H1 (cell line): ENCODE data around the gene GATA5. TPM values are rescaled to one million over a fixed set of nuclear protein-coding genes. Genes with fewer than 3 reads are reported as not detected.
A peak's percentile ranks its signal among the peaks of the same experiment; 100 is the strongest.

Experiments used
- CTCF ChIA-PET: fragments of 300-600 bp; sonication (Branson Sonifier 250); formaldehyde crosslinking; loops from one replicate; lab custom pipeline; 2021; ENCODE audit not compliant: partially characterized antibody; lab: Charles Lee
- POLR2A ChIA-PET: fragments of 300-600 bp; sonication (Branson Sonifier 250); formaldehyde crosslinking; loops from one replicate; lab custom pipeline; 2021; ENCODE audit warnings: inconsistent platforms; ENCODE audit not compliant: partially characterized antibody; lab: Charles Lee
- DNase-seq, 2 experiments: peaks; one replicate each; pipeline versions ENCODE4 v3.0.0 to v3.0.0-alpha.2; 2010 to 2022; ENCODE audit warnings: low spot score in 2 of 2, low read depth in 1 of 2, mixed read lengths in 1 of 2
- FAIRE-seq: peaks from 2 replicates; lab custom pipeline; 2011; peaks lifted over from hg19 to GRCh38; lab: Jason Lieb, UNC
- H2AFZ ChIP-seq: 2 replicates; pipeline ENCODE4 v1.8.1; 2012; ENCODE audit warnings: low read length, inconsistent platforms
- H2AK5ac ChIP-seq: 2 replicates; pipeline ENCODE4 v1.6.1; 2013; ENCODE audit warnings: low read depth, low read length
- H2BK120ac ChIP-seq: replicated peaks from 2 replicates; pipeline ENCODE3; 2013; ENCODE audit warnings: low read depth, low read length, inconsistent platforms
- H2BK12ac ChIP-seq: 2 replicates; pipeline ENCODE4 v1.6.1; 2013; ENCODE audit warnings: low read depth, low read length
- H2BK15ac ChIP-seq: 2 replicates; pipeline ENCODE4 v1.6.1; 2013; ENCODE audit warnings: low read length
- H2BK20ac ChIP-seq: 2 replicates; pipeline ENCODE4 v1.6.1; 2013; ENCODE audit warnings: low read length
- H2BK5ac ChIP-seq: 2 replicates; pipeline ENCODE4 v1.6.1; 2013; ENCODE audit warnings: low read depth, low read length
- H3K14ac ChIP-seq: 2 replicates; pipeline ENCODE4 v1.6.1; 2013; ENCODE audit warnings: inconsistent platforms; ENCODE audit not compliant: insufficient read length
- H3K18ac ChIP-seq: 2 replicates; pipeline ENCODE4 v1.6.1; 2013; ENCODE audit warnings: low read length; ENCODE audit errors: extremely low read depth
- H3K23ac ChIP-seq: 2 replicates; pipeline ENCODE4 v1.6.1; 2013; ENCODE audit warnings: inconsistent platforms; ENCODE audit not compliant: insufficient read length
- H3K23me2 ChIP-seq: 2 replicates; pipeline ENCODE4 v1.6.1; 2013; ENCODE audit warnings: low read depth, low read length
- H3K27ac ChIP-seq: 2 replicates; pipeline ENCODE4 v1.6.1; 2011; ENCODE audit warnings: low read depth, low read length, inconsistent platforms
- H3K27me3 ChIP-seq, 4 experiments: replicated peaks in 1 of 4; 1 replicate in 1 of 4; 2 replicates in 3 of 4; pipeline versions ENCODE4 v1.6.1 to v1.8.1; 2011 to 2013; ENCODE audit warnings: low read length in 3 of 4, mild to moderate bottlenecking in 3 of 4, inconsistent platforms in 2 of 4, mixed read lengths in 2 of 4, moderate library complexity in 1 of 4; ENCODE audit not compliant: control insufficient read depth in 3 of 4, insufficient read depth in 3 of 4; ENCODE audit errors: extremely low read depth in 1 of 4
- H3K36me3 ChIP-seq, 4 experiments: 2 replicates each; pipeline versions ENCODE4 v1.6.1 to v1.8.1; 2011 to 2013; ENCODE audit warnings: mild to moderate bottlenecking in 4 of 4, low read length in 3 of 4, moderate library complexity in 2 of 4, control low read depth in 1 of 4, inconsistent platforms in 1 of 4; ENCODE audit not compliant: insufficient read depth in 4 of 4, control insufficient read depth in 2 of 4
- H3K4ac ChIP-seq: replicated peaks from 2 replicates; pipeline ENCODE3; 2013; ENCODE audit warnings: low read length, low read depth, mixed read lengths, inconsistent platforms; ENCODE audit not compliant: insufficient read length
- H3K4me1 ChIP-seq, 4 experiments: replicated peaks in 1 of 4; 1 replicate in 1 of 4; 2 replicates in 3 of 4; pipeline versions ENCODE4 v1.6.1 to v1.8.1; 2011 to 2013; ENCODE audit warnings: low read length in 3 of 4, inconsistent platforms in 2 of 4, mixed read lengths in 1 of 4; ENCODE audit not compliant: insufficient read depth in 4 of 4, control insufficient read depth in 3 of 4
- H3K4me2 ChIP-seq, 2 experiments: 2 replicates each; pipeline versions ENCODE4 v1.6.1 to v1.8.1; 2011 to 2013; ENCODE audit warnings: low read depth in 2 of 2, low read length in 2 of 2, control low read depth in 1 of 2, inconsistent platforms in 1 of 2, mild to moderate bottlenecking in 1 of 2; ENCODE audit not compliant: insufficient read depth in 1 of 2
- H3K4me3 ChIP-seq, 4 experiments: fragments of 200-600, 300-600 bp in 1 of 4; sonication (generic), shearing (Covaris generic), sonication (Bioruptor Twin) in 1 of 4; 2 replicates each; pipeline versions ENCODE4 v1.5.1 to v1.8.1; 2011 to 2016; ENCODE audit warnings: low read length in 4 of 4, low read depth in 3 of 4, control low read depth in 2 of 4, inconsistent platforms in 2 of 4, mild to moderate bottlenecking in 2 of 4, mixed read lengths in 1 of 4, moderate library complexity in 1 of 4; ENCODE audit not compliant: insufficient read depth in 2 of 4; ENCODE audit errors: extremely low read depth in 1 of 4
- H3K56ac ChIP-seq: replicated peaks from 2 replicates; pipeline ENCODE3; 2013; ENCODE audit warnings: low read depth, mild to moderate bottlenecking, mixed read lengths, low read length, inconsistent platforms; ENCODE audit not compliant: insufficient read length
- H3K79me1 ChIP-seq: 2 replicates; pipeline ENCODE4 v1.6.1; 2013; ENCODE audit warnings: low read depth, low read length, control low read depth
- H3K79me2 ChIP-seq, 2 experiments: 2 replicates each; pipeline versions ENCODE4 v1.6.1 to v1.8.1; 2012 to 2013; ENCODE audit warnings: low read length in 2 of 2, mild to moderate bottlenecking in 2 of 2, inconsistent platforms in 1 of 2; ENCODE audit not compliant: insufficient read depth in 2 of 2, control insufficient read depth in 1 of 2
- H3K9ac ChIP-seq, 4 experiments: replicated peaks in 1 of 4; 1 replicate in 1 of 4; 2 replicates in 3 of 4; pipeline versions ENCODE4 v1.6.1 to v1.8.1; 2011 to 2013; ENCODE audit warnings: low read depth in 3 of 4, low read length in 3 of 4, control low read depth in 2 of 4, mild to moderate bottlenecking in 2 of 4, moderate library complexity in 2 of 4, inconsistent platforms in 1 of 4; ENCODE audit errors: extremely low read depth in 1 of 4
- H3K9me3 ChIP-seq, 2 experiments: 2 replicates each; pipeline versions ENCODE4 v1.6.1 to v1.8.1; 2012 to 2013; ENCODE audit warnings: mild to moderate bottlenecking in 2 of 2, moderate library complexity in 2 of 2, control low read depth in 1 of 2, inconsistent platforms in 1 of 2, low read depth in 1 of 2, low read length in 1 of 2, mixed read lengths in 1 of 2; ENCODE audit not compliant: insufficient read depth in 2 of 2
- H4K20me1 ChIP-seq, 2 experiments: replicated peaks in 1 of 2; 2 replicates each; pipeline versions ENCODE3 to v1.8.1; 2011 to 2013; ENCODE audit warnings: inconsistent platforms in 2 of 2, low read length in 2 of 2, mild to moderate bottlenecking in 1 of 2; ENCODE audit not compliant: insufficient read depth in 2 of 2, control insufficient read depth in 1 of 2
- H4K5ac ChIP-seq: 2 replicates; pipeline ENCODE4 v1.6.1; 2013; ENCODE audit warnings: low read length, low read depth, mixed read lengths, inconsistent platforms; ENCODE audit not compliant: insufficient read length
- H4K8ac ChIP-seq: 2 replicates; pipeline ENCODE4 v1.8.0; 2013; ENCODE audit warnings: mild to moderate bottlenecking, moderate library complexity, low read length, inconsistent platforms; ENCODE audit not compliant: insufficient read depth; ENCODE audit errors: extremely low read depth
- H4K91ac ChIP-seq: replicated peaks from 2 replicates; pipeline ENCODE3; 2013; ENCODE audit warnings: low read length, mixed read lengths, inconsistent platforms; ENCODE audit not compliant: insufficient read length
- BACH1 ChIP-seq: IDR thresholded peaks from 2 replicates; pipeline ENCODE4 v1.6.1; 2012; ENCODE audit warnings: low read length, improper control_type of control experiment
- CHD2 ChIP-seq: IDR thresholded peaks from 2 replicates; pipeline ENCODE4 v1.6.1; 2012; ENCODE audit warnings: low read length, improper control_type of control experiment
- EP300 ChIP-seq, 2 experiments: IDR thresholded peaks; 1 replicate in 1 of 2; 2 replicates in 1 of 2; pipeline ENCODE4 v1.6.1; 2011 to 2012; ENCODE audit warnings: low read depth in 2 of 2, low read length in 2 of 2, mild to moderate bottlenecking in 2 of 2, borderline replicate concordance in 1 of 2, inconsistent platforms in 1 of 2, moderate library complexity in 1 of 2
- NANOG ChIP-seq: IDR thresholded peaks from 2 replicates; pipeline ENCODE4 v1.6.1; 2011; ENCODE audit warnings: low read length, low read depth, mild to moderate bottlenecking, inconsistent platforms; ENCODE audit not compliant: insufficient read depth, poor library complexity, severe bottlenecking
- NRF1 ChIP-seq: IDR thresholded peaks from 2 replicates; pipeline ENCODE4 v1.6.1; 2011; ENCODE audit warnings: mild to moderate bottlenecking, low read depth, low read length, improper control_type of control experiment
- RXRA ChIP-seq: IDR thresholded peaks from 2 replicates; pipeline ENCODE4 v1.6.1; 2011; ENCODE audit warnings: low read depth, mild to moderate bottlenecking, low read length, moderate library complexity; ENCODE audit not compliant: insufficient read depth
- ZNF274 ChIP-seq: IDR thresholded peaks from 2 replicates; pipeline ENCODE4 v1.7.0; 2012; ENCODE audit warnings: low read length, borderline replicate concordance; ENCODE audit errors: extremely low read depth
- WGBS, 2 experiments: shearing (Covaris generic) in 1 of 2; methylation state at CpG; one replicate each; pipeline versions ENCODE4 v1.1.6 to v1.1.7; 2013 to 2015; ENCODE audit warnings: low lambda C conversion rate in 2 of 2, mixed read lengths in 2 of 2, inconsistent platforms in 1 of 2, low coverage in 1 of 2, missing lambda C conversion rate in 1 of 2; ENCODE audit not compliant: insufficient replicate concordance in 2 of 2, insufficient coverage in 1 of 2, insufficient read length in 1 of 2; ENCODE audit errors: extremely low coverage in 1 of 2, missing lambda C conversion rate in 1 of 2; 5-methylcytosine and 5-hydroxymethylcytosine counted together
- polyA plus RNA-seq, 7 experiments: library from polyadenylated mRNA; depleted of rRNA in 3 of 7; stranded (reverse) in 5 of 7; unstranded in 2 of 7; fragments of >200 nt in 5 of 7; fragments of 200-250 nt in 2 of 7; gene quantifications; 1 replicate in 5 of 7; 2 replicates in 1 of 7; 4 replicates in 1 of 7; pipeline versions ENCODE4 v1.2.1 to v1.2.3, GENCODE V29; 2011 to 2013; ENCODE audit warnings: missing spikeins in 2 of 7, mixed read lengths in 2 of 7
- total RNA-seq: library from RNA; stranded (reverse); fragmentation: NEBNext Ultra II Directional; extraction: Animal tissue kit (Norgen Biotek cat#: 25700); gene quantifications from 2 replicates; pipeline ENCODE4 v1.2.1, GENCODE V29; 2021

Gene GATA5
- total and polyA plus RNA-seq, 2 of the 8 experiments (the other 6 are each of a cell fraction or from before 2014, with no cell fraction given), result 0.08 to 0.11 TPM

DNA sequence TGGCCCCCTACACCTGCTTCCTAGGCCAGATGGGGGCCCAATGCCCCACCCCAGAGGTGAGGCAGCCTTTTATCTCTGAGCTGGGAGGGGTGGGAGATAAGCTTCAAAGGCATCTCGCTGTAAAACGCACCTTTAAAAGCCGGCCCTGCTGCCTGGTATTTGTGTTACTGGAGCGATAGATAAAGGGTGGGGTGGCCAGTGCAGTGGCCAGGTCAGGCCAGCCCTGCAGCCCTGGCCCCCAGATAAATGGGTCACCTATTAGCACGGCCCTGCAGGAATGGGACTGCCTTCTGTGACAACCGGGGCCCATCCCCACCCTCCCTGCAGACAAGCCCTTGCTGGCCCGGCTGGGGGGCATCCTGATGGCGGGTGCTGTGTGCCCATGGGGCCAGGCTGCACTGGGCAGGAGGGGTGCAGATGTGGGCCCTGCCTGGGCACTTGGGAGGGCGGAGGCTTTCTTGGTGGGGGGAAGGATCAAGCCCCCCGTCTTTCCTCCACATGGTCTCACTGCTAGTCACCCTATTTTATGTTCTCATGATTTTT, 45.4 kb downstream of the GATA5 start:
- Histone ChIP-seq H3K27me3 (peaks cover 0 to 2% (median 0%) of the 10 kb centered on the region in 4 experiments; a peak in 1 of 7 replicates), H4K91ac (no peak overlapping the region), H3K4me1 (peaks cover 0 to 38% (median 28%) of the 10 kb centered on the region in 4 experiments; a peak in 6 of 7 replicates), H3K18ac (no peak overlapping the region; the same call in 1 of the 2 replicates), H3K79me2 (no peaks in the 10 kb centered on the region), H2BK5ac (no peak overlapping the region), H2AK5ac (no peak overlapping the region), H4K8ac (peak overlapping the region; percentile 70; the same call in 1 of the 2 replicates), H4K5ac (no peak overlapping the region), H3K27ac (no peak overlapping the region), H2BK20ac (no peak overlapping the region), H2AFZ (no peak overlapping the region), H3K4me2 (no peak overlapping the region), H3K23me2 (peaks cover 3% of the 10 kb centered on the region), H2BK120ac (no peak overlapping the region), H3K23ac (no peak overlapping the region), H3K4me3 (no peak overlapping the region), H3K79me1 (no peaks in the 10 kb centered on the region), H2BK15ac (no peak overlapping the region), H3K4ac (no peak overlapping the region), H3K9me3 (no peaks in the 10 kb centered on the region), H3K36me3 (no peaks in the 10 kb centered on the region), H3K14ac (no peak overlapping the region), H4K20me1 (no peaks in the 10 kb centered on the region), H3K9ac (no peak overlapping the region), H2BK12ac (0 out of 2 replicates have a peak overlapping the region, but pooled peaks have one; percentile 11), H3K56ac (no peak overlapping the region)
- CTCF ChIA-PET, result interaction anchor here (0.6 to 10.8 kb wide), 5 partner anchors 9 to 76 kb away, joined by 3 to 104 read pairs (median 4); no protein-coding TSS in a partner anchor
- 75% methylated on average over 10 of the region's 10 CpGs; no CpG with 5 or more reads in 1 of the 2 experiments for WGBS, 2 experiments
- DNase-seq (no peak), FAIRE-seq (no peak)
- POLR2A ChIA-PET, result interaction anchor here (1.1 kb wide), 1 partner anchor 15 kb away, joined by 3 read pairs; no protein-coding TSS in a partner anchor
- TF ChIP-seq NRF1 (no peak), BACH1 (no peak), EP300 (IDR thresholded peaks at IDR 0.05; ENCODE audit: borderline replicate concordance in 1 of 2, low read depth in 2 of 2, low read length in 2 of 2) (no peak), NANOG (no peak), CHD2 (no peak), ZNF274 (no peak), RXRA (no peak)
